Suppressor macrophage treated with lipopolysaccharide for 1 hour (primary cell): ENCODE results near the gene IGFL3.

Experiments
- DNase-seq, 3 donors: peaks; one replicate each; pipeline ENCODE4 v3.0.0-alpha.2; 2020 to 2022

IGFL3 gene

DNA sequence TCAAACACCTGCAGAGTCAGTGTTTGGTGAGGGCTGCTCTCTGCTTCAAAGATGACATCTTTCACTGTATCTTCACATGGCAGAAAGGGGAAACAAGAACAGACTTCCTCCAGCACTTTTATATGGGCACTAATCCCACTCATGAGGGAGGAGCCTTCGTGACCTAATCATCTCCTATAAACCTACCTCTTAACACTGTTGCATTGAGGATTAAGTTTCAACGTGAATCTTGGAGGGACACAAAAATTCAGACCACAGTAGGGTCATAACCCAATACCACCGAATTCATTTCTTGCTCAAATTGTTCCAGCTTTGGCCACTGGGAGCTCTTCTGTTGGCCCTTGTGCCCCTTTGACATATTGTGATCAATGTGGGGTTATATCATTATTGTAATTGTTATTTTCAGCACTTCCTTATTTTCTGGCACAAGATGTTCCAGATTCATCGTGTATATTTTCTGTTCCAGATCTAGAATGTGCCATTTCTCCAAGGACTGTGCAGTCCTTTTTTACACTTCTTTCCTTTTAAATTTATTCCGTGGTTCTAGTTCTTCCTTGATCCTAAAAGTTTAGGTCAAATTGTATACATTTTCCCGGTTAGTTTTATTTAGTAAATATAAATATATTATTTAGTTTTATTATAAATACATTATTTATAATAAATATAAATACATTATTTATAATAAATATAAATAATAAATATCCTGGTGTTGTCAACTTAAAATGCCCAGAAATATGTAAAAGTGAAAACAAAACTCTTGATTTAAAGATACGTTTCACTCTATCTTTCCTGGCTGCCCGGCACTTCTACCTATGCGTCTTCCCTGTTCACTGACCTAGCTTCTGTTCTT is 48.2 kb downstream of the IGFL3 start:
- peak; percentile 18 to 35 (median 26) for DNase-seq

DNA sequence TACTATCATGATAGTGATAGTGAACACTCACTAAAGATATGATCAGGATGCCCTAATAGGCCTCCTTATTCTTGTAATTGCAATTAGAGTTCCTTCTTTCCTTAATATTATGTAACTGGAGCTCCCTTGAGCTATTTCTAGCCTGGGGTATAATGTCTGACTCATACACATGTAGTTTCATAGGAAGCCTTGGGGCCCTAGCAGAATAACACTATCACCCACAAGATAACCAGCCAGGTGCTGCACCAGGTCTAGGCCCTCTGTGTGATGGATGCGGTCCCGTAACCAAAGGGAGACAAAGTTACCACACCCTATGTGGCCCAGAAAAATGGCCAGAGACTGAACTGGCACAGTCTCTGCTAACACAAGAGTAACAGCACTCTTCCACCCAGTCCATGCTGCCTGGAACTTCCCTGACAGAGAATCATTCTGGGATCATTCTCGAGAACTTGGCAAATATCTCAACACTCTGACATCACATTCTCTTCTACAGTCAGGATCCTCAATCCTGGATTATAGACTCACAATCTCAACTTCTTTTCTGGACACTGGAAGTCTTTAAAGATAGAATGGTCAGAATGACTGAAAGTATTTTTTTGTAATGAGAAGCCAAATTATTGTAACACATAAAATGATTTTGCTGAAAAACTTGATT is 51.1 kb downstream of the IGFL3 start:
- DNase-seq: peak in 2 of 3 donors; percentile 15 to 53
